ENCODE measurements around the gene CCNF. TPM values are rescaled to one million over a fixed set of nuclear protein-coding genes. Genes with fewer than 3 reads are reported as not detected.

Gene CCNF
- total and polyA plus RNA-seq, 9 of the 15 experiments (the other 6 are each of a cell fraction or from before 2014, with no cell fraction given), result 4.1 to 70.1 (median 29.5) TPM

DNA sequence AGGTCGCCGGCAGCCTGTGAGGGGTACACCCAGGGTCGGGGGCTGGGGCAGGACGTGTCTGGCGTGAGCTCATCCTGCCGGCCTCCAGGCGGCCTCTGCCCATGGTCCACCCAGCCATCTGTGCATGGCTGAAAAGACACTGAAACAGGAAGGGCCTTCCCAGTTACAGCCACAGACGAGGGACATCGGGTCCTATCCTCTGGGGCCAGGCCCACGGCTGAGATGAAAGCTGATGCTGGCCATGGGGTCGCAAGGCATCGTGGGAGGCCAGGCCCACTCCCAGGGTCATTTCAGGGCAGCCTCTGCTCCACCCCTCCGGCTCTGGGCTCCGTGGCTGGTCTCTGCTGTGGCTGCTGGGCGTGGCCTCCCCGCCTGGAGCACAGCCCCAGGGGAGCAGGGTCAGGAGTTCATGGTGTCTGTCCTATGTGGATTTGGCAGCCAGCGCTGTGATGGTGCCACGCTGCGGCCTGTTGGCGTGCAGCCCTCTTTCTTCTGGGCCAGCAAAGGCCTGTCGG is 67.9 kb downstream of the CCNF start (continued):
- TF ChIP-seq, protein P1, sequence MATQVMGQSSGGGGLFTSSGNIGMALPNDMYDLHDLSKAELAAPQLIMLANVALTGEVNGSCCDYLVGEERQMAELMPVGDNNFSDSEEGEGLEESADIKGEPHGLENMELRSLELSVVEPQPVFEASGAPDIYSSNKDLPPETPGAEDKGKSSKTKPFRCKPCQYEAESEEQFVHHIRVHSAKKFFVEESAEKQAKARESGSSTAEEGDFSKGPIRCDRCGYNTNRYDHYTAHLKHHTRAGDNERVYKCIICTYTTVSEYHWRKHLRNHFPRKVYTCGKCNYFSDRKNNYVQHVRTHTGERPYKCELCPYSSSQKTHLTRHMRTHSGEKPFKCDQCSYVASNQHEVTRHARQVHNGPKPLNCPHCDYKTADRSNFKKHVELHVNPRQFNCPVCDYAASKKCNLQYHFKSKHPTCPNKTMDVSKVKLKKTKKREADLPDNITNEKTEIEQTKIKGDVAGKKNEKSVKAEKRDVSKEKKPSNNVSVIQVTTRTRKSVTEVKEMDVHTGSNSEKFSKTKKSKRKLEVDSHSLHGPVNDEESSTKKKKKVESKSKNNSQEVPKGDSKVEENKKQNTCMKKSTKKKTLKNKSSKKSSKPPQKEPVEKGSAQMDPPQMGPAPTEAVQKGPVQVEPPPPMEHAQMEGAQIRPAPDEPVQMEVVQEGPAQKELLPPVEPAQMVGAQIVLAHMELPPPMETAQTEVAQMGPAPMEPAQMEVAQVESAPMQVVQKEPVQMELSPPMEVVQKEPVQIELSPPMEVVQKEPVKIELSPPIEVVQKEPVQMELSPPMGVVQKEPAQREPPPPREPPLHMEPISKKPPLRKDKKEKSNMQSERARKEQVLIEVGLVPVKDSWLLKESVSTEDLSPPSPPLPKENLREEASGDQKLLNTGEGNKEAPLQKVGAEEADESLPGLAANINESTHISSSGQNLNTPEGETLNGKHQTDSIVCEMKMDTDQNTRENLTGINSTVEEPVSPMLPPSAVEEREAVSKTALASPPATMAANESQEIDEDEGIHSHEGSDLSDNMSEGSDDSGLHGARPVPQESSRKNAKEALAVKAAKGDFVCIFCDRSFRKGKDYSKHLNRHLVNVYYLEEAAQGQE (IDR thresholded peaks at IDR 0.05; ENCODE audit: borderline replicate concordance), result peak; percentile 79
- TF ChIP-seq, protein P1 (CRISPR knock-in tag; IDR thresholded peaks at IDR 0.05; ENCODE audit: low read depth), result no peak
- TF ChIP-seq NCOA2 (IDR thresholded peaks at IDR 0.05; ENCODE audit: partially characterized antibody in 2 of 2), result no peak
- TF ChIP-seq RBM14 (IDR thresholded peaks at IDR 0.05; ENCODE audit: borderline replicate concordance, insufficient read depth, low read depth, low read length), result no peak
- no peak for TF ChIP-seq IRF2 (CRISPR knock-in tag; IDR thresholded peaks at IDR 0.05)
- no peak for TF ChIP-seq SAFB2 (IDR thresholded peaks at IDR 0.05; ENCODE audit: borderline replicate concordance, low read depth, low read length, severe bottlenecking)
- TF ChIP-seq, protein P2, sequence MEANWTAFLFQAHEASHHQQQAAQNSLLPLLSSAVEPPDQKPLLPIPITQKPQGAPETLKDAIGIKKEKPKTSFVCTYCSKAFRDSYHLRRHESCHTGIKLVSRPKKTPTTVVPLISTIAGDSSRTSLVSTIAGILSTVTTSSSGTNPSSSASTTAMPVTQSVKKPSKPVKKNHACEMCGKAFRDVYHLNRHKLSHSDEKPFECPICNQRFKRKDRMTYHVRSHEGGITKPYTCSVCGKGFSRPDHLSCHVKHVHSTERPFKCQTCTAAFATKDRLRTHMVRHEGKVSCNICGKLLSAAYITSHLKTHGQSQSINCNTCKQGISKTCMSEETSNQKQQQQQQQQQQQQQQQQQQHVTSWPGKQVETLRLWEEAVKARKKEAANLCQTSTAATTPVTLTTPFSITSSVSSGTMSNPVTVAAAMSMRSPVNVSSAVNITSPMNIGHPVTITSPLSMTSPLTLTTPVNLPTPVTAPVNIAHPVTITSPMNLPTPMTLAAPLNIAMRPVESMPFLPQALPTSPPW (CRISPR knock-in tag; IDR thresholded peaks at IDR 0.05), result peak; percentile 27; the same call in 1 of the 2 replicates
- no peak for TF ChIP-seq GATA2 (CRISPR knock-in tag; IDR thresholded peaks at IDR 0.05)
- peak; percentile 46; the same call in 1 of the 2 replicates for TF ChIP-seq KLF13 (tag; IDR thresholded peaks at IDR 0.05; ENCODE audit: borderline replicate concordance, low read depth)
- peak; percentile 28; the same call in 1 of the 2 replicates for TF ChIP-seq ESRRA (IDR thresholded peaks at IDR 0.05; ENCODE audit: borderline replicate concordance, low read depth)
- no peak for TF ChIP-seq HDAC2 (IDR thresholded peaks at IDR 0.05)
- TF ChIP-seq XRCC3 (IDR thresholded peaks at IDR 0.05), result no peak
- no peak for TF ChIP-seq FOXJ3 (CRISPR knock-in tag; IDR thresholded peaks at IDR 0.05)
- TF ChIP-seq ZNF57 (CRISPR knock-in tag; IDR thresholded peaks at IDR 0.05), result no peak
- TF ChIP-seq MCM3 (IDR thresholded peaks at IDR 0.05), result no peak
- TF ChIP-seq MYC (IDR thresholded peaks at IDR 0.05; ENCODE audit: low read depth, low read length), result peak; percentile 76
- TF ChIP-seq MYC (CRISPR knock-in tag; IDR thresholded peaks at IDR 0.05; ENCODE audit: borderline replicate concordance, low read depth), result no peak; the same call in 1 of the 2 replicates
- TF ChIP-seq, protein P3, sequence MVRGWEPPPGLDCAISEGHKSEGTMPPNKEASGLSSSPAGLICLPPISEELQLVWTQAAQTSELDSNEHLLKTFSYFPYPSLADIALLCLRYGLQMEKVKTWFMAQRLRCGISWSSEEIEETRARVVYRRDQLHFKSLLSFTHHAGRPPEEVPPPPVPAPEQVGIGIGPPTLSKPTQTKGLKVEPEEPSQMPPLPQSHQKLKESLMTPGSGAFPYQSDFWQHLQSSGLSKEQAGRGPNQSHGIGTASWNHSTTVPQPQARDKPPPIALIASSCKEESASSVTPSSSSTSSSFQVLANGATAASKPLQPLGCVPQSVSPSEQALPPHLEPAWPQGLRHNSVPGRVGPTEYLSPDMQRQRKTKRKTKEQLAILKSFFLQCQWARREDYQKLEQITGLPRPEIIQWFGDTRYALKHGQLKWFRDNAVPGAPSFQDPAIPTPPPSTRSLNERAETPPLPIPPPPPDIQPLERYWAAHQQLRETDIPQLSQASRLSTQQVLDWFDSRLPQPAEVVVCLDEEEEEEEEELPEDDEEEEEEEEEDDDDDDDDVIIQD (CRISPR knock-in tag; IDR thresholded peaks at IDR 0.05), result no peak

All from K562 (cell line).